ENCODE data around the gene ALPL. TPM values are rescaled to one million over a fixed set of nuclear protein-coding genes. Genes with fewer than 3 reads are reported as not detected.
"Not testable (repeated sequence)": the region's sequence is repeated elsewhere in the genome, so short reads cannot be mapped to it uniquely, and the experiment has no call there.

Gene ALPL
- total RNA-seq, 1 donor from 2014 or later, result 43.1 TPM

GRCh38 chr1:21478356-21478755, 30.9 kb upstream of the ALPL start:
- peaks cover 27% of the 10 kb centered on the region for H3K36me3 Mint-ChIP-seq
- DNase-seq (ENCODE audit: extremely low spot score, unreplicated experiment), result no peak
- TF ChIP-seq CTCF (conservative IDR thresholded peaks at IDR 0.05), result no peak
- H3K27me3 Mint-ChIP-seq, result peaks cover 4% of the 10 kb centered on the region
- no peak overlapping the region for H3K4me3 Mint-ChIP-seq
- H3K9me3 Mint-ChIP-seq, result no peaks in the 10 kb centered on the region
- peaks cover 10% of the 10 kb centered on the region for H3K4me1 Mint-ChIP-seq (ENCODE audit: unreplicated experiment)
- no peak overlapping the region for H3K27ac Mint-ChIP-seq

- DNase-seq (ENCODE audit: extremely low spot score, unreplicated experiment); H3K4me3 Mint-ChIP-seq; H3K27me3 Mint-ChIP-seq; H3K27ac Mint-ChIP-seq; H3K9me3 Mint-ChIP-seq; H3K4me1 Mint-ChIP-seq (ENCODE audit: unreplicated experiment): not testable (repeated sequence)
- peaks cover 10% of the 10 kb centered on the region for H3K36me3 Mint-ChIP-seq
These were observed 25.3 kb upstream of the ALPL start for GRCh38 chr1:21483881-21484280.

DNA sequence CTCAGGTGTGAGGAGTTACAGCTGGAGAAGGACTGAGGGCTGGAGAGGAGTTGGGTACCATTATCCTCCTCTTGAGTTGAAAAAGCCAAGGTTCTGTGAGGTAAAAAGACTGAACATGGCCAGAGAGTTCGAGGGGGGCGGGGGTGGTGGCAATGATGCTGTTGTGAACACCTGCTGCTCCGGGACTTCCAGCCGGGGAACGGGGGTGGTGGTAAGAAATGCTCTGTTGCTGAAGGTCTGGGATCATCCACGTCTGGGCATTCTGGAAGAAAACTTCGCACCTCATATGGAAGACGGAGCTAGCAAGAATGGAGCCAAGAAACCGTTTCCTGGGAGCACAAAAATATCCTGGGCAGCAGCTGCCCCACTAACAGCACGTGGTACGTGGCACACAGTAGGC, 20.1 kb upstream of the ALPL start:
- Mint-ChIP-seq H3K27ac (peak overlapping the region; percentile 42), H3K4me3 (no peak overlapping the region), H3K27me3 (peaks cover 9% of the 10 kb centered on the region), H3K9me3 (no peaks in the 10 kb centered on the region), H3K4me1 (ENCODE audit: unreplicated experiment) (peaks cover 5% of the 10 kb centered on the region), H3K36me3 (no peaks in the 10 kb centered on the region)
- no peak for DNase-seq (ENCODE audit: extremely low spot score, unreplicated experiment)
- no peak for TF ChIP-seq CTCF (conservative IDR thresholded peaks at IDR 0.05)

DNA sequence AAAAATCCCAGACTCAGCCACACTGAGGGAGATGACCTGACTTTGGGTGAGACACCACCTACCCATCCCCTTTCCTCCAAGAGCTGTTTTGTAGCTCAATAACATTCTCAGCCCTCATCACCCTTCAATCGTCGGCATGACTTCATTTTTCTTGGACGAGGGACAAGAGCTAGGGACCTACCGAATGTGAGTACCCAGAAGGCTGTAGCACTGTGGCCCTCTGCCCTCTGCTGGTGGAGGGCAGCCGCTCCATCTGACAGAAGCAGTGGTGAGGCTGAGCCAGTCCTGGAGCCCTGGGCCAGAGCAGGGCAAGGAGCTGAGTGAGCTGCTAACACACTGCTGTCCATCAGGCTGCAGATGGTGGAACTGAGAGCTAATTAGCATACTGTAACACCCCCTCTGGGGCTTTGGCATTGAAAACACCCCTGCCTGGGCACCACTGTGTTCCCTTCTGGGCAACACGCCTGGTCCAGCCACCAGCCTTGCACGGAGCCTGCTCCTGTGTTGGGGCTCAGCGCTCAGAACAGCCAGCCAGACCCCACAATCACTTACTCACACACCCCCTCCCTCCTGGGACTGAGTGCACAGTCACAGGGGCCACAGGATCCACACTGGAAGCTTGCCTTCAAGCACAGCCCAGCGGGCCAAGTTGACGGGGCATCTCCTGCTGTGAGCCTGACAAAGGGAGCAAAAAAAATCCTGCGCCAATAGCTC, 18.3 kb upstream of the ALPL start:
- TF ChIP-seq CTCF (conservative IDR thresholded peaks at IDR 0.05), result peak; percentile 58
- no peak for DNase-seq (ENCODE audit: extremely low spot score, unreplicated experiment)
- H3K4me3 Mint-ChIP-seq, result no peak overlapping the region

GRCh38 chr1:21491488-21492355, 17.5 kb upstream of the ALPL start:
- Mint-ChIP-seq H3K4me3 (no peak overlapping the region), H3K9me3 (peaks cover 5% of the 10 kb centered on the region), H3K27ac (no peak overlapping the region), H3K4me1 (ENCODE audit: unreplicated experiment) (peaks cover 5% of the 10 kb centered on the region), H3K36me3 (no peaks in the 10 kb centered on the region), H3K27me3 (peaks cover 13% of the 10 kb centered on the region)
- TF ChIP-seq CTCF (conservative IDR thresholded peaks at IDR 0.05), result no peak
- no peak for DNase-seq (ENCODE audit: extremely low spot score, unreplicated experiment)

More for the DNA sequence above, 18.3 kb upstream of the ALPL start:
- H3K36me3 Mint-ChIP-seq, result no peaks in the 10 kb centered on the region
- peaks cover 5% of the 10 kb centered on the region for H3K4me1 Mint-ChIP-seq (ENCODE audit: unreplicated experiment)
- peaks cover 5% of the 10 kb centered on the region for H3K9me3 Mint-ChIP-seq
- H3K27ac Mint-ChIP-seq, result no peak overlapping the region
- peaks cover 13% of the 10 kb centered on the region for H3K27me3 Mint-ChIP-seq

- H3K9me3 Mint-ChIP-seq, result peaks cover 5% of the 10 kb centered on the region
These were observed 16.9 kb upstream of the ALPL start for GRCh38 chr1:21492356-21492625.

More at GRCh38 chr1:21492356-21492625, 16.9 kb upstream of the ALPL start:
- Mint-ChIP-seq H3K4me3 (no peak overlapping the region), H3K27me3 (peaks cover 13% of the 10 kb centered on the region), H3K27ac (no peak overlapping the region), H3K4me1 (ENCODE audit: unreplicated experiment) (peaks cover 5% of the 10 kb centered on the region), H3K36me3 (no peaks in the 10 kb centered on the region)
- no peak for DNase-seq (ENCODE audit: extremely low spot score, unreplicated experiment)
- no peak for TF ChIP-seq CTCF (conservative IDR thresholded peaks at IDR 0.05)

All from type B pancreatic cell (in vitro differentiated cells).